ENCODE measurements around the gene MIX23. TPM values are rescaled to one million over a fixed set of nuclear protein-coding genes. Genes with fewer than 3 reads are reported as not detected.

Gene MIX23
- total and polyA plus RNA-seq, 10 of the 15 experiments (the other 5 are each of a cell fraction or from before 2014, with no cell fraction given), result 30.0 to 176 (median 62.4) TPM

DNA sequence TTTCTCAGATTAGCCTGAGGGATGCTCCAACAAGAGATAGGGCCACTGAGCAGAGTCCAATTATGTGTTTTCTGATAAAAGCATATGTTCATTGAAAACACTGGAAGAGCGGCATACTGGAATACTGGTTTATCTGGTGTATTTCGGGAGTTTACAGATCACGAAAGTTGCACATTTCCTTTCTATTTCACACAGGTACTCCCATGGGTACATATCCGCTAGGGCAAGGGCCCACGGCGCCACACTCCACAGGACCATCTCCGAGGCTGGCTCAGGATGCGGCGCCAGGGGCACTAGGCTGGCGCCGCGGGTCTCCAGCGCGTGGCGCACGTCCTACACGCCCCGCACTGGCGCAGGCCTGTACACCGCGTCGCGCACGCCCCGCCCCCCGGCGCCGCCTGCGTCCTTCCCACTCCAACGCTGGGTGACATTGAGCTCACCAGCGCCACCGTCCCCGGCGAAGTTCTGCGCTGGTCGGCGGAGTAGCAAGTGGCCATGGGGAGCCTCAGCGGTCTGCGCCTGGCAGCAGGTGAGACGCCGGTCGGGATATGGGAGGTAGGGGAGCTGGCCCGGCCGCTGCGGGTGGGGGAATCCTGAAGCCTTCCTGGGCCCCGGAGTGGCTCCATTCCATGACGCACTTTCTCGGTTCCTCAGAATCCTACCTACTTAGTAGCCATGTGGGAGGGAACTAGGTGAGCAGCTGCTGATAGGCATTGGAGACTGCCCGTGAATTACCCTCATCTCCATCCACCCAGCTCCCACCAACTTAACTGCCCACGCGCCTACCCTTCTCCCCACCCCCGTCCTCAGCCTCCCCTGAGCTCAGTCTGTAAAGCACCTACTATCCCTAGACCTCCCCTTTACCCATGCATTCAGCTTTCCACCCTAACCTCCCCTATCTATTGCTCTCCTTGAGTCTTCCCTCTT lies 1.0 kb upstream of the MIX23 start, which contains the start of gene FAM162A (continued):
- TF ChIP-seq, protein P1, sequence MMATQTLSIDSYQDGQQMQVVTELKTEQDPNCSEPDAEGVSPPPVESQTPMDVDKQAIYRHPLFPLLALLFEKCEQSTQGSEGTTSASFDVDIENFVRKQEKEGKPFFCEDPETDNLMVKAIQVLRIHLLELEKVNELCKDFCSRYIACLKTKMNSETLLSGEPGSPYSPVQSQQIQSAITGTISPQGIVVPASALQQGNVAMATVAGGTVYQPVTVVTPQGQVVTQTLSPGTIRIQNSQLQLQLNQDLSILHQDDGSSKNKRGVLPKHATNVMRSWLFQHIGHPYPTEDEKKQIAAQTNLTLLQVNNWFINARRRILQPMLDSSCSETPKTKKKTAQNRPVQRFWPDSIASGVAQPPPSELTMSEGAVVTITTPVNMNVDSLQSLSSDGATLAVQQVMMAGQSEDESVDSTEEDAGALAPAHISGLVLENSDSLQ (IDR thresholded peaks at IDR 0.05), result peak; percentile 80
- TF ChIP-seq ZNF24 (IDR thresholded peaks at IDR 0.05) (peak; percentile 62; the same call in 1 of the 2 replicates), FOXM1 (IDR thresholded peaks at IDR 0.05; ENCODE audit: low read depth, low read length) (no peak), NFYA (IDR thresholded peaks at IDR 0.05; ENCODE audit: borderline replicate concordance, low read depth, low read length) (no peak), MEF2A (IDR thresholded peaks at IDR 0.05; ENCODE audit: insufficient read depth, low read depth, low read length) (no peak), SRF (IDR thresholded peaks at IDR 0.05; ENCODE audit: low read depth in 2 of 2, low read length in 2 of 2) (no peak), GATAD2B (conservative IDR thresholded peaks at IDR 0.05; ENCODE audit: low read depth) (peak; percentile 95), GABPA (IDR thresholded peaks at IDR 0.05; ENCODE audit: low read depth) (no peak), ZNF274 (IDR thresholded peaks at IDR 0.05; ENCODE audit: insufficient read depth, insufficient read length) (no peak), MYB (IDR thresholded peaks at IDR 0.05; ENCODE audit: borderline replicate concordance, low read depth, low read length) (no peak), MXI1 (IDR thresholded peaks at IDR 0.05; ENCODE audit: low read depth, low read length) (peak; percentile 83), SIX5 (IDR thresholded peaks at IDR 0.05; ENCODE audit: low read depth, low read length, severe bottlenecking) (no peak), NR2F1 (conservative IDR thresholded peaks at IDR 0.05) (peak; percentile 63), NFIC (IDR thresholded peaks at IDR 0.05; ENCODE audit: low read depth, low read length) (no peak), PML (IDR thresholded peaks at IDR 0.05; ENCODE audit: low read length) (no peak), BACH1 (IDR thresholded peaks at IDR 0.05; ENCODE audit: borderline replicate concordance) (peak; percentile 92; the same call in 1 of the 2 replicates)
- TF ChIP-seq, protein P2, sequence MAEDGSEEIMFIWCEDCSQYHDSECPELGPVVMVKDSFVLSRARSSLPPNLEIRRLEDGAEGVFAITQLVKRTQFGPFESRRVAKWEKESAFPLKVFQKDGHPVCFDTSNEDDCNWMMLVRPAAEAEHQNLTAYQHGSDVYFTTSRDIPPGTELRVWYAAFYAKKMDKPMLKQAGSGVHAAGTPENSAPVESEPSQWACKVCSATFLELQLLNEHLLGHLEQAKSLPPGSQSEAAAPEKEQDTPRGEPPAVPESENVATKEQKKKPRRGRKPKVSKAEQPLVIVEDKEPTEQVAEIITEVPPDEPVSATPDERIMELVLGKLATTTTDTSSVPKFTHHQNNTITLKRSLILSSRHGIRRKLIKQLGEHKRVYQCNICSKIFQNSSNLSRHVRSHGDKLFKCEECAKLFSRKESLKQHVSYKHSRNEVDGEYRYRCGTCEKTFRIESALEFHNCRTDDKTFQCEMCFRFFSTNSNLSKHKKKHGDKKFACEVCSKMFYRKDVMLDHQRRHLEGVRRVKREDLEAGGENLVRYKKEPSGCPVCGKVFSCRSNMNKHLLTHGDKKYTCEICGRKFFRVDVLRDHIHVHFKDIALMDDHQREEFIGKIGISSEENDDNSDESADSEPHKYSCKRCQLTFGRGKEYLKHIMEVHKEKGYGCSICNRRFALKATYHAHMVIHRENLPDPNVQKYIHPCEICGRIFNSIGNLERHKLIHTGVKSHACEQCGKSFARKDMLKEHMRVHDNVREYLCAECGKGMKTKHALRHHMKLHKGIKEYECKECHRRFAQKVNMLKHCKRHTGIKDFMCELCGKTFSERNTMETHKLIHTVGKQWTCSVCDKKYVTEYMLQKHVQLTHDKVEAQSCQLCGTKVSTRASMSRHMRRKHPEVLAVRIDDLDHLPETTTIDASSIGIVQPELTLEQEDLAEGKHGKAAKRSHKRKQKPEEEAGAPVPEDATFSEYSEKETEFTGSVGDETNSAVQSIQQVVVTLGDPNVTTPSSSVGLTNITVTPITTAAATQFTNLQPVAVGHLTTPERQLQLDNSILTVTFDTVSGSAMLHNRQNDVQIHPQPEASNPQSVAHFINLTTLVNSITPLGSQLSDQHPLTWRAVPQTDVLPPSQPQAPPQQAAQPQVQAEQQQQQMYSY (CRISPR knock-in tag; IDR thresholded peaks at IDR 0.05), result no peak
- TF ChIP-seq, protein P3, sequence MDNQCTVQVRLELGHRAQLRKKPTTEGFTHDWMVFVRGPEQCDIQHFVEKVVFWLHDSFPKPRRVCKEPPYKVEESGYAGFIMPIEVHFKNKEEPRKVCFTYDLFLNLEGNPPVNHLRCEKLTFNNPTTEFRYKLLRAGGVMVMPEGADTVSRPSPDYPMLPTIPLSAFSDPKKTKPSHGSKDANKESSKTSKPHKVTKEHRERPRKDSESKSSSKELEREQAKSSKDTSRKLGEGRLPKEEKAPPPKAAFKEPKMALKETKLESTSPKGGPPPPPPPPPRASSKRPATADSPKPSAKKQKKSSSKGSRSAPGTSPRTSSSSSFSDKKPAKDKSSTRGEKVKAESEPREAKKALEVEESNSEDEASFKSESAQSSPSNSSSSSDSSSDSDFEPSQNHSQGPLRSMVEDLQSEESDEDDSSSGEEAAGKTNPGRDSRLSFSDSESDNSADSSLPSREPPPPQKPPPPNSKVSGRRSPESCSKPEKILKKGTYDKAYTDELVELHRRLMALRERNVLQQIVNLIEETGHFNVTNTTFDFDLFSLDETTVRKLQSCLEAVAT (IDR thresholded peaks at IDR 0.05), result peak; percentile 53; the same call in 1 of the 2 replicates
- TF ChIP-seq, protein P4, sequence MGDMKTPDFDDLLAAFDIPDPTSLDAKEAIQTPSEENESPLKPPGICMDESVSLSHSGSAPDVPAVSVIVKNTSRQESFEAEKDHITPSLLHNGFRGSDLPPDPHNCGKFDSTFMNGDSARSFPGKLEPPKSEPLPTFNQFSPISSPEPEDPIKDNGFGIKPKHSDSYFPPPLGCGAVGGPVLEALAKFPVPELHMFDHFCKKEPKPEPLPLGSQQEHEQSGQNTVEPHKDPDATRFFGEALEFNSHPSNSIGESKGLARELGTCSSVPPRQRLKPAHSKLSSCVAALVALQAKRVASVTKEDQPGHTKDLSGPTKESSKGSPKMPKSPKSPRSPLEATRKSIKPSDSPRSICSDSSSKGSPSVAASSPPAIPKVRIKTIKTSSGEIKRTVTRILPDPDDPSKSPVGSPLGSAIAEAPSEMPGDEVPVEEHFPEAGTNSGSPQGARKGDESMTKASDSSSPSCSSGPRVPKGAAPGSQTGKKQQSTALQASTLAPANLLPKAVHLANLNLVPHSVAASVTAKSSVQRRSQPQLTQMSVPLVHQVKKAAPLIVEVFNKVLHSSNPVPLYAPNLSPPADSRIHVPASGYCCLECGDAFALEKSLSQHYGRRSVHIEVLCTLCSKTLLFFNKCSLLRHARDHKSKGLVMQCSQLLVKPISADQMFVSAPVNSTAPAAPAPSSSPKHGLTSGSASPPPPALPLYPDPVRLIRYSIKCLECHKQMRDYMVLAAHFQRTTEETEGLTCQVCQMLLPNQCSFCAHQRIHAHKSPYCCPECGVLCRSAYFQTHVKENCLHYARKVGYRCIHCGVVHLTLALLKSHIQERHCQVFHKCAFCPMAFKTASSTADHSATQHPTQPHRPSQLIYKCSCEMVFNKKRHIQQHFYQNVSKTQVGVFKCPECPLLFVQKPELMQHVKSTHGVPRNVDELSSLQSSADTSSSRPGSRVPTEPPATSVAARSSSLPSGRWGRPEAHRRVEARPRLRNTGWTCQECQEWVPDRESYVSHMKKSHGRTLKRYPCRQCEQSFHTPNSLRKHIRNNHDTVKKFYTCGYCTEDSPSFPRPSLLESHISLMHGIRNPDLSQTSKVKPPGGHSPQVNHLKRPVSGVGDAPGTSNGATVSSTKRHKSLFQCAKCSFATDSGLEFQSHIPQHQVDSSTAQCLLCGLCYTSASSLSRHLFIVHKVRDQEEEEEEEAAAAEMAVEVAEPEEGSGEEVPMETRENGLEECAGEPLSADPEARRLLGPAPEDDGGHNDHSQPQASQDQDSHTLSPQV (IDR thresholded peaks at IDR 0.05), result peak; percentile 42; the same call in 1 of the 2 replicates

Data from GM12878 (cell line).